Prostate gland (tissue), 2 donors: ENCODE results near the gene ARHGAP4.

Experiments used
- POLR2A ChIP-seq: fragments of 450-650 bp; IDR thresholded peaks from one replicate; pipeline ENCODE4 v1.6.1; 2016; ENCODE audit warnings: antibody characterized with exemption, mild to moderate bottlenecking
- POLR2AphosphoS5 ChIP-seq: sonication (generic); formaldehyde crosslinking; IDR thresholded peaks from one replicate; pipeline ENCODE4 v1.6.1; 2017; ENCODE audit warnings: antibody characterized with exemption
- TF ChIP-seq, protein P1 (sequence below), 4 experiments: fragments of 200-600 bp in 2 of 4; fragments of 450-650 bp in 2 of 4; sonication (generic) in 2 of 4; IDR thresholded peaks; 1 replicate in 3 of 4; 2 replicates in 1 of 4; pipeline ENCODE4 v1.5.1; 2016 to 2019; ENCODE audit warnings: antibody characterized with exemption in 4 of 4, mild to moderate bottlenecking in 2 of 4, moderate library complexity in 2 of 4

DNA sequence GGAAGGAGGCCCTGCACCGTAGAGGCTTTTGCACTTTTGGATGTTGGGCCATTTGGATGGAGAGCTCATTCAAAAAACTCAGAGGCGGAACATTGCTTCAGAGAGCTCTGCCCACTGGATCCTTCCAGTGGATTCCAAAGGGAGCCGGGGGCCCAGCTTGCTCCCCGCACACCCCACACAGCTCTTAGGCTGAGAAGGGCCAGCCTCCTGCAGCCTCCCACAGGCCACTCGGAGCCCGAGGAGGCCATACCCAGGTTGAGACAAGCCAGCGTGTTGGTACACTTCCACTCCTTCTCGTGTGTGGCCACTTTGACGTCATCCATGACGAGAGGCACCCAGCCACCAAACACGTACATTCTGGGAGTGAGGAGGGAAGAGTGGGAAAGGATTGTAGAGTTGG, 35.2 kb upstream of the ARHGAP4 start:
- TF ChIP-seq, protein P1, sequence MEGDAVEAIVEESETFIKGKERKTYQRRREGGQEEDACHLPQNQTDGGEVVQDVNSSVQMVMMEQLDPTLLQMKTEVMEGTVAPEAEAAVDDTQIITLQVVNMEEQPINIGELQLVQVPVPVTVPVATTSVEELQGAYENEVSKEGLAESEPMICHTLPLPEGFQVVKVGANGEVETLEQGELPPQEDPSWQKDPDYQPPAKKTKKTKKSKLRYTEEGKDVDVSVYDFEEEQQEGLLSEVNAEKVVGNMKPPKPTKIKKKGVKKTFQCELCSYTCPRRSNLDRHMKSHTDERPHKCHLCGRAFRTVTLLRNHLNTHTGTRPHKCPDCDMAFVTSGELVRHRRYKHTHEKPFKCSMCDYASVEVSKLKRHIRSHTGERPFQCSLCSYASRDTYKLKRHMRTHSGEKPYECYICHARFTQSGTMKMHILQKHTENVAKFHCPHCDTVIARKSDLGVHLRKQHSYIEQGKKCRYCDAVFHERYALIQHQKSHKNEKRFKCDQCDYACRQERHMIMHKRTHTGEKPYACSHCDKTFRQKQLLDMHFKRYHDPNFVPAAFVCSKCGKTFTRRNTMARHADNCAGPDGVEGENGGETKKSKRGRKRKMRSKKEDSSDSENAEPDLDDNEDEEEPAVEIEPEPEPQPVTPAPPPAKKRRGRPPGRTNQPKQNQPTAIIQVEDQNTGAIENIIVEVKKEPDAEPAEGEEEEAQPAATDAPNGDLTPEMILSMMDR (IDR thresholded peaks at IDR 0.05): no peak
- TF ChIP-seq POLR2A (no peak), POLR2AphosphoS5 (no peak)
